Activated CD8-positive, alpha-beta memory T cell treated with anti-CD3 and anti-CD28 coated beads, Interleukin-2, amount 50 U/mL, for 24 hours (primary cell): ENCODE measurements around the gene SIX1.

Experiments
- DNase-seq: peaks from one replicate; pipeline ENCODE4 v3.0.0-alpha.2; 2020; ENCODE audit errors: extremely low read depth

The SIX1 gene

GRCh38 chr14:60642270-60643140, 6.8 kb downstream of the SIX1 start:
- DNase-seq: no peak

GRCh38 chr14:60641742-60642269, 7.5 kb downstream of the SIX1 start:
- DNase-seq: no peak

- no peak for DNase-seq
Observed at GRCh38 chr14:60640859-60641741, 8.2 kb downstream of the SIX1 start.

GRCh38 chr14:60639674-60640073, 9.6 kb downstream of the SIX1 start:
- no peak for DNase-seq

- no peak for DNase-seq
Observed at GRCh38 chr14:60637479-60638315, 11.6 kb downstream of the SIX1 start.

- DNase-seq: no peak
Observed at GRCh38 chr14:60636879-60637478, 12.3 kb downstream of the SIX1 start.

GRCh38 chr14:60634153-60634552, 15.1 kb downstream of the SIX1 start:
- DNase-seq: no peak

GRCh38 chr14:60632777-60633176, 16.5 kb downstream of the SIX1 start:
- DNase-seq: no peak

- no peak for DNase-seq
Observed at GRCh38 chr14:60632257-60632656, 17.0 kb downstream of the SIX1 start.

GRCh38 chr14:60631842-60632241, 17.4 kb downstream of the SIX1 start:
- DNase-seq: no peak

- no peak for DNase-seq
Observed at GRCh38 chr14:60630129-60630528, 19.1 kb downstream of the SIX1 start.

- DNase-seq: no peak
Observed at GRCh38 chr14:60628892-60629291, 20.4 kb downstream of the SIX1 start.

- DNase-seq: no peak
Observed at GRCh38 chr14:60622917-60623257, 26.4 kb downstream of the SIX1 start.

GRCh38 chr14:60622210-60622916, 26.9 kb downstream of the SIX1 start:
- DNase-seq: no peak

GRCh38 chr14:60621386-60621785, 27.9 kb downstream of the SIX1 start:
- no peak for DNase-seq

- DNase-seq: no peak
Observed at GRCh38 chr14:60618241-60618640, 31.0 kb downstream of the SIX1 start.

- DNase-seq: no peak
Observed at GRCh38 chr14:60616461-60616959, 32.8 kb downstream of the SIX1 start.

- no peak for DNase-seq
Observed at GRCh38 chr14:60602291-60602690, 47.0 kb downstream of the SIX1 start.

- DNase-seq: no peak
Observed at GRCh38 chr14:60599727-60600126, 49.5 kb downstream of the SIX1 start.

- DNase-seq: no peak
Observed at GRCh38 chr14:60596139-60596538, 53.1 kb downstream of the SIX1 start.
